SK-N-SH treated with all-trans-retinoic acid at 6 μM for 48 hours (cell line): ENCODE results near the gene ELOVL7.

Experiments used
- ATAC-seq: fragments of 200-7000 bp; cut with Tn5 transposase; 3 replicates; pipeline ENCODE4 v1.9.1; 2020; ENCODE audit warnings: mild to moderate bottlenecking, moderate library complexity
- ARNTL ChIP-seq: fragments of 450-650 bp; formaldehyde crosslinking; IDR thresholded peaks from 2 replicates; pipeline ENCODE4 v1.5.0; 2020; ENCODE audit warnings: low read depth, mild to moderate bottlenecking, moderate library complexity, borderline replicate concordance
- BACH2 ChIP-seq: fragments of 250-450 bp; sonication (Bioruptor Pico); IDR thresholded peaks from 2 replicates; pipeline ENCODE4 v1.9.0; 2021; ENCODE audit warnings: mild to moderate bottlenecking, borderline replicate concordance
- ESRRG ChIP-seq: fragments of 250-450 bp; sonication (Bioruptor Pico); IDR thresholded peaks from 2 replicates; pipeline ENCODE4 v1.6.1; 2021; ENCODE audit warnings: mild to moderate bottlenecking
- GLIS3 ChIP-seq: fragments of 250-450 bp; sonication (Bioruptor Pico); IDR thresholded peaks from 2 replicates; pipeline ENCODE4 v1.5.0; 2020; ENCODE audit warnings: mild to moderate bottlenecking, moderate library complexity
- ISL1 ChIP-seq: fragments of 250-450 bp; sonication (Bioruptor Pico); IDR thresholded peaks from 2 replicates; pipeline ENCODE4 v2.1.2; 2022; ENCODE audit warnings: mild to moderate bottlenecking, moderate library complexity
- OSR1 ChIP-seq: fragments of 250-450 bp; sonication (Bioruptor Pico); IDR thresholded peaks from 2 replicates; pipeline ENCODE4 v1.8.0; 2022; ENCODE audit warnings: moderate library complexity, mild to moderate bottlenecking, inconsistent platforms
- PATZ1 ChIP-seq: fragments of 250-450 bp; sonication (Bioruptor Pico); IDR thresholded peaks from 2 replicates; pipeline ENCODE4 v1.8.0; 2020; ENCODE audit warnings: mild to moderate bottlenecking, moderate library complexity, borderline replicate concordance
- POU6F1 ChIP-seq: fragments of 250-450 bp; sonication (Bioruptor Pico); IDR thresholded peaks from 2 replicates; pipeline ENCODE4 v1.8.0; 2021; ENCODE audit warnings: low read depth, mild to moderate bottlenecking, moderate library complexity, borderline replicate concordance
- RARB ChIP-seq: fragments of 250-450 bp; sonication (Bioruptor Pico); IDR thresholded peaks from 2 replicates; pipeline ENCODE4 v1.8.0; 2021; ENCODE audit warnings: mild to moderate bottlenecking, moderate library complexity
- SNAI2 ChIP-seq: fragments of 250-450 bp; sonication (Bioruptor Pico); IDR thresholded peaks from 2 replicates; pipeline ENCODE4 v1.5.0; 2020; ENCODE audit warnings: mild to moderate bottlenecking, moderate library complexity
- TCF4 ChIP-seq: fragments of 250-450 bp; sonication (Bioruptor Pico); IDR thresholded peaks from 2 replicates; pipeline ENCODE4 v1.8.0; 2021; ENCODE audit warnings: mild to moderate bottlenecking, moderate library complexity, borderline replicate concordance
- ZC3H10 ChIP-seq: fragments of 250-450 bp; sonication (Bioruptor Pico); IDR thresholded peaks from 2 replicates; pipeline ENCODE4 v1.5.1; 2021; ENCODE audit warnings: mild to moderate bottlenecking, moderate library complexity
- ZFP3 ChIP-seq: fragments of 250-450 bp; sonication (Bioruptor Pico); IDR thresholded peaks from 2 replicates; pipeline ENCODE4 v1.5.0; 2020; ENCODE audit warnings: mild to moderate bottlenecking, moderate library complexity
- ZFP30 ChIP-seq: fragments of 450-650 bp; formaldehyde crosslinking; IDR thresholded peaks from 2 replicates; pipeline ENCODE4 v1.5.0; 2022; ENCODE audit warnings: mild to moderate bottlenecking, moderate library complexity
- ZNF565 ChIP-seq: fragments of 450-650 bp; formaldehyde crosslinking; conservative IDR thresholded peaks from 2 replicates; pipeline ENCODE4 v1.5.0; 2020; ENCODE audit warnings: low read depth, mild to moderate bottlenecking, moderate library complexity
- ZNF70 ChIP-seq: fragments of 450-650 bp; formaldehyde crosslinking; IDR thresholded peaks from 2 replicates; pipeline ENCODE4 v1.5.0; 2020; ENCODE audit warnings: mild to moderate bottlenecking, moderate library complexity
- ZNF8 ChIP-seq: fragments of 450-650 bp; formaldehyde crosslinking; IDR thresholded peaks from 2 replicates; pipeline ENCODE4 v1.5.0; 2020; ENCODE audit warnings: mild to moderate bottlenecking, moderate library complexity
- TF ChIP-seq, protein P1 (sequence below): fragments of 250-450 bp; sonication (Bioruptor Pico); IDR thresholded peaks from 2 replicates; pipeline ENCODE4 v1.5.0; 2020; ENCODE audit warnings: mild to moderate bottlenecking, moderate library complexity
- TF ChIP-seq, protein P2 (sequence below): fragments of 250-450 bp; sonication (Bioruptor Pico); IDR thresholded peaks from 2 replicates; pipeline ENCODE4 v1.5.1; 2020; ENCODE audit warnings: low read depth, mild to moderate bottlenecking, moderate library complexity
- TF ChIP-seq, protein P3 (sequence below): fragments of 250-450 bp; sonication (Bioruptor Pico); IDR thresholded peaks from 2 replicates; pipeline ENCODE4 v1.5.1; 2021; ENCODE audit warnings: mild to moderate bottlenecking, moderate library complexity

ELOVL7 gene

GRCh38 chr5:60891667-60892066 lies 47.6 kb upstream of the ELOVL7 start:
- no peak for TF ChIP-seq TCF4 (CRISPR knock-in tag)
- no peak for TF ChIP-seq ZFP30 (CRISPR knock-in tag)
- TF ChIP-seq ISL1 = no peak
- TF ChIP-seq, protein P1, sequence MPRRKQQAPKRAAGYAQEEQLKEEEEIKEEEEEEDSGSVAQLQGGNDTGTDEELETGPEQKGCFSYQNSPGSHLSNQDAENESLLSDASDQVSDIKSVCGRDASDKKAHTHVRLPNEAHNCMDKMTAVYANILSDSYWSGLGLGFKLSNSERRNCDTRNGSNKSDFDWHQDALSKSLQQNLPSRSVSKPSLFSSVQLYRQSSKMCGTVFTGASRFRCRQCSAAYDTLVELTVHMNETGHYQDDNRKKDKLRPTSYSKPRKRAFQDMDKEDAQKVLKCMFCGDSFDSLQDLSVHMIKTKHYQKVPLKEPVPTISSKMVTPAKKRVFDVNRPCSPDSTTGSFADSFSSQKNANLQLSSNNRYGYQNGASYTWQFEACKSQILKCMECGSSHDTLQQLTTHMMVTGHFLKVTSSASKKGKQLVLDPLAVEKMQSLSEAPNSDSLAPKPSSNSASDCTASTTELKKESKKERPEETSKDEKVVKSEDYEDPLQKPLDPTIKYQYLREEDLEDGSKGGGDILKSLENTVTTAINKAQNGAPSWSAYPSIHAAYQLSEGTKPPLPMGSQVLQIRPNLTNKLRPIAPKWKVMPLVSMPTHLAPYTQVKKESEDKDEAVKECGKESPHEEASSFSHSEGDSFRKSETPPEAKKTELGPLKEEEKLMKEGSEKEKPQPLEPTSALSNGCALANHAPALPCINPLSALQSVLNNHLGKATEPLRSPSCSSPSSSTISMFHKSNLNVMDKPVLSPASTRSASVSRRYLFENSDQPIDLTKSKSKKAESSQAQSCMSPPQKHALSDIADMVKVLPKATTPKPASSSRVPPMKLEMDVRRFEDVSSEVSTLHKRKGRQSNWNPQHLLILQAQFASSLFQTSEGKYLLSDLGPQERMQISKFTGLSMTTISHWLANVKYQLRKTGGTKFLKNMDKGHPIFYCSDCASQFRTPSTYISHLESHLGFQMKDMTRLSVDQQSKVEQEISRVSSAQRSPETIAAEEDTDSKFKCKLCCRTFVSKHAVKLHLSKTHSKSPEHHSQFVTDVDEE (CRISPR knock-in tag) = no peak
- TF ChIP-seq ZNF565 = no peak
- TF ChIP-seq SNAI2 = no peak
- TF ChIP-seq ZNF8 (CRISPR knock-in tag) = no peak
- no peak for TF ChIP-seq ZC3H10 (CRISPR knock-in tag)
- TF ChIP-seq, all 23 proteins: peak for 0
- no peak for ATAC-seq

DNA sequence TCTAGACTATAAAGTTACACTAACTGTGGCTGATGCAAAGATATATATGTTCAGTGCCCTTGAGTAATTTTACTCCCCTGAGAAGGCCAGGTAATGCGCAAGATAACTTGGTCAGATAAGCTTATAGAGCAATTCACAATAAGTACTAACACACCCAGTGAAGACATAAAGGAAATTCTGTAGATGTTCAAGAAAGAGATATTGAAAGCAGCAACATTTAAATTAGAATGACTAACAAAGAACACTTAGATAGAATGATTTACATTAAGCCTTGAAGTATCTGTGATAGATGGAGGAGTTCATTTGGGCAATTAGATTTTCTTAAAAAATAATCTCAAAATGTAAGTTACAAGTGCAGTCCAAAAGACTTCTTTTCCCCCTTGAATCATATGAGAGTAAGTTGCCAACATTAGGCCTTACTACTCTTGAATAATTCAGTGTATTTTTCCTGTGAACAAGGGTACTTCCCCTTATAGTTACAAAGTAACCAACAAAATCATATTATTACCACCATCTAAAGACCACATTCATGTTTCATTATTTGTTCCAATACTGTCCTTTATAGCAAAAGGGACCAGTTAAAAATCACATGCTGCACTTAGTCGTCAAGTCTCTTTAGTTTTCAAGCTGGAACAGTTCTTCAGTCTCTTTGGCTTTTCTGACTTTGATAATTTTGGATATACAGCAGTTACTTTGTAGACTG lies 44.4 kb upstream of the ELOVL7 start:
- no peak for ATAC-seq
- TF ChIP-seq ESRRG (CRISPR knock-in tag) = no peak
- no peak for TF ChIP-seq ZNF70
- no peak for TF ChIP-seq ZFP3 (CRISPR knock-in tag)
- no peak for TF ChIP-seq BACH2
- TF ChIP-seq ISL1 = no peak
- no peak for TF ChIP-seq RARB
- TF ChIP-seq, protein P2, sequence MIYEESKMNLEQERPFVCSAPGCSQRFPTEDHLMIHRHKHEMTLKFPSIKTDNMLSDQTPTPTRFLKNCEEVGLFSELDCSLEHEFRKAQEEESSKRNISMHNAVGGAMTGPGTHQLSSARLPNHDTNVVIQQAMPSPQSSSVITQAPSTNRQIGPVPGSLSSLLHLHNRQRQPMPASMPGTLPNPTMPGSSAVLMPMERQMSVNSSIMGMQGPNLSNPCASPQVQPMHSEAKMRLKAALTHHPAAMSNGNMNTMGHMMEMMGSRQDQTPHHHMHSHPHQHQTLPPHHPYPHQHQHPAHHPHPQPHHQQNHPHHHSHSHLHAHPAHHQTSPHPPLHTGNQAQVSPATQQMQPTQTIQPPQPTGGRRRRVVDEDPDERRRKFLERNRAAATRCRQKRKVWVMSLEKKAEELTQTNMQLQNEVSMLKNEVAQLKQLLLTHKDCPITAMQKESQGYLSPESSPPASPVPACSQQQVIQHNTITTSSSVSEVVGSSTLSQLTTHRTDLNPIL (CRISPR knock-in tag) = no peak
- TF ChIP-seq ZC3H10 (CRISPR knock-in tag) = no peak
- TF ChIP-seq OSR1 (CRISPR knock-in tag) = no peak
- TF ChIP-seq, protein P1 (CRISPR knock-in tag) = no peak
- no peak for TF ChIP-seq PATZ1 (CRISPR knock-in tag)
- TF ChIP-seq, protein P3, sequence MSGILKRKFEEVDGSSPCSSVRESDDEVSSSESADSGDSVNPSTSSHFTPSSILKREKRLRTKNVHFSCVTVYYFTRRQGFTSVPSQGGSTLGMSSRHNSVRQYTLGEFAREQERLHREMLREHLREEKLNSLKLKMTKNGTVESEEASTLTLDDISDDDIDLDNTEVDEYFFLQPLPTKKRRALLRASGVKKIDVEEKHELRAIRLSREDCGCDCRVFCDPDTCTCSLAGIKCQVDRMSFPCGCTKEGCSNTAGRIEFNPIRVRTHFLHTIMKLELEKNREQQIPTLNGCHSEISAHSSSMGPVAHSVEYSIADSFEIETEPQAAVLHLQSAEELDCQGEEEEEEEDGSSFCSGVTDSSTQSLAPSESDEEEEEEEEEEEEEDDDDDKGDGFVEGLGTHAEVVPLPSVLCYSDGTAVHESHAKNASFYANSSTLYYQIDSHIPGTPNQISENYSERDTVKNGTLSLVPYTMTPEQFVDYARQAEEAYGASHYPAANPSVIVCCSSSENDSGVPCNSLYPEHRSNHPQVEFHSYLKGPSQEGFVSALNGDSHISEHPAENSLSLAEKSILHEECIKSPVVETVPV = no peak
- no peak for TF ChIP-seq ZFP30 (CRISPR knock-in tag)
- TF ChIP-seq TCF4 (CRISPR knock-in tag) = no peak
- TF ChIP-seq POU6F1 (CRISPR knock-in tag) = no peak
- no peak for TF ChIP-seq ARNTL (CRISPR knock-in tag)
- TF ChIP-seq SNAI2 = no peak
- TF ChIP-seq GLIS3 (CRISPR knock-in tag) = no peak
